DND-41 (cell line): ENCODE data around the gene GOLGA8R.
"Not testable (repeated sequence)": the region's sequence is repeated elsewhere in the genome, so short reads cannot be mapped to it uniquely, and the experiment has no call there.

Experiments used
- CTCF ChIP-seq: IDR thresholded peaks from 2 replicates; pipeline ENCODE4 v1.5.1; 2012; ENCODE audit warnings: borderline replicate concordance, low read length, moderate library complexity, mild to moderate bottlenecking; ENCODE audit not compliant: poor library complexity, severe bottlenecking; ENCODE audit errors: extremely low read depth
- EZH2 ChIP-seq: IDR thresholded peaks from 3 replicates; pipeline ENCODE4 v1.6.1; 2012; ENCODE audit warnings: borderline replicate concordance, low read depth, mild to moderate bottlenecking, moderate library complexity, low read length, inconsistent platforms; ENCODE audit not compliant: severe bottlenecking

DNA sequence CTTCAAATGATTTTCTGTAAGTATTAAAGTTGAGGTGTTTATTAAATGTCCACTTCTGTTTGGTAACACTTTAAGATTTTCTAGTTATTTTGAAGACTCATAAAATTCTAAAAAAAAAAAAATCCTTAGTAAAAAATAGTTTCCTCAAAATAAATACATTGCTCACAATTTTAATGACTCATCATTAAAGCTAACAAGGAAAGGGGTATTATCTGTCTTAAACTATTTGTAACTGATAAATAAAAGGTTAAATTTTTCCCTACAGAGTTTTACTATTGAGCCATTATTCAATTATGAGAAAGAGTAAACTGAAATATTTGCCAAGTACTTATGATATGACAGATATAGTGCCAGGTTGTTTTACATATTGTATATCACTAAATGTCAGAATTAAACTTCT lies 38.6 kb upstream of the GOLGA8R start:
- not testable (repeated sequence) for TF ChIP-seq CTCF, EZH2
